Natural killer cell (primary cell): ENCODE results near the gene CNOT1. TPM values are rescaled to one million over a fixed set of nuclear protein-coding genes. Genes with fewer than 3 reads are reported as not detected.

Source experiments
- ATAC-seq, 3 donors: fragments of 150-1000 bp in 2 of 3; fragments of 200-7000 bp in 1 of 3; cut with Tn5 transposase; 1 replicate in 1 of 3; 2 replicates in 2 of 3; pipeline ENCODE4 v1.10.0; 2021; ENCODE audit warnings: mild to moderate bottlenecking in 2 of 3, moderate library complexity in 2 of 3
- DNase-seq, 2 donors: peaks; one replicate each; pipeline versions ENCODE4 v3.0.0 to v3.0.0-alpha.2; 2013 to 2021; ENCODE audit warnings: mixed read lengths in 1 of 2
- H3K27ac ChIP-seq: one replicate; pipeline ENCODE4 v1.5.1; 2013; ENCODE audit warnings: mild to moderate bottlenecking, low read length
- H3K27me3 ChIP-seq: one replicate; pipeline ENCODE4 v1.6.1; 2013; ENCODE audit warnings: low read length; ENCODE audit not compliant: control insufficient read depth, insufficient read depth
- H3K36me3 ChIP-seq: one replicate; pipeline ENCODE4 v1.6.1; 2013; ENCODE audit warnings: low read length; ENCODE audit not compliant: control insufficient read depth, insufficient read depth
- H3K4me1 ChIP-seq: one replicate; pipeline ENCODE4 v1.6.1; 2013; ENCODE audit warnings: low read length; ENCODE audit not compliant: control insufficient read depth, insufficient read depth
- H3K4me3 ChIP-seq: one replicate; pipeline ENCODE4 v1.5.1; 2013; ENCODE audit warnings: low read length
- H3K9me3 ChIP-seq: one replicate; pipeline ENCODE4 v1.6.1; 2013; ENCODE audit warnings: low read length; ENCODE audit not compliant: control insufficient read depth, insufficient read depth
- H3K27ac Mint-ChIP-seq, 2 donors: one replicate each; pipeline ENCODE4 v1.8.0; 2022; ENCODE audit warnings: mild to moderate bottlenecking in 2 of 2, mixed read lengths in 2 of 2, moderate library complexity in 1 of 2
- H3K27me3 Mint-ChIP-seq, 2 donors: one replicate each; pipeline ENCODE4 v1.8.0; 2022; ENCODE audit warnings: low read depth in 2 of 2, mixed read lengths in 2 of 2
- H3K36me3 Mint-ChIP-seq: one replicate; pipeline ENCODE4 v1.8.0; 2022; ENCODE audit warnings: mixed read lengths
- H3K4me1 Mint-ChIP-seq, 2 donors: one replicate each; pipeline ENCODE4 v1.8.0; 2022; ENCODE audit warnings: mixed read lengths in 2 of 2
- H3K4me3 Mint-ChIP-seq: one replicate; pipeline ENCODE4 v1.8.0; 2022; ENCODE audit warnings: mild to moderate bottlenecking, moderate library complexity, mixed read lengths
- H3K9me3 Mint-ChIP-seq, 2 donors: one replicate each; pipeline ENCODE4 v1.8.0; 2022; ENCODE audit warnings: mixed read lengths in 2 of 2
- WGBS: methylation state at CpG from one replicate; pipeline ENCODE4 v1.1.7; 2013; ENCODE audit warnings: missing lambda C conversion rate; ENCODE audit not compliant: insufficient coverage; 5-methylcytosine and 5-hydroxymethylcytosine counted together
- intact Hi-C: fragments of 100-400 bp; cut with micrococcal nuclease; formaldehyde crosslinking; loops from one replicate; pipeline ENCODE4 v1.14.2; 2022
- total RNA-seq, 4 donors: library from RNA; stranded (reverse); fragments of 120-200 nt in 1 of 4; gene quantifications; one replicate each; pipeline versions ENCODE4 v1.2.3 to v1.2.4, GENCODE V29; 2013 to 2022
- TF ChIP-seq, protein P1 (sequence below): fragments of 200-600 bp; IDR thresholded peaks from one replicate; pipeline ENCODE4 v1.8.0; 2022; ENCODE audit warnings: antibody characterized with exemption

CNOT1 gene
- total RNA-seq, 3 donors from 2014 or later (not counting 1 experiment from before 2014, with no cell fraction given), result 242 to 275 (median 249) TPM

DNA sequence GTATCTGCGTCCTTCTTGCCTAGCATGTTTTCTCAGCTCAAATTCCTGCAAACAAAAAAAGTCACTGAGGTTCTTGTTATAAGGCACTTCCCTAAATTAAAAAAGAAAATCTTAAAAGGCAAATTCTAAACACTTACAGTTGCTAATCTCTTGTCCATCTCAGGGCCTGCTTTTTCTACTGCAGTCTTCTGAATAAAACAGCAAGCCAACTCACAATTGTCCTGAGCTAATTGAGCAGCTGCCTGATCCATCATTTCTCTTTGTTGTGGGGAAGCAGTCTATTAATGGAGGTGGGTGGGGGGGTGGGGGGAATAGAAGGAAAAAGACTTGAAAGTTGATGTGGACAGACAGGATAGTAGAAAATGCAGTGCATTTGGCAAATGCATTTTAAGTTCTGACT, 87.3 kb downstream of the CNOT1 start:
- ATAC-seq (no peak), DNase-seq (no peak)
- Histone ChIP-seq H3K4me3 (no peak overlapping the region), H3K4me1 (no peaks in the 10 kb centered on the region), H3K27me3 (no peaks in the 10 kb centered on the region), H3K27ac (no peak overlapping the region), H3K9me3 (no peaks in the 10 kb centered on the region), H3K36me3 (peaks cover 97% of the 10 kb centered on the region)
- Mint-ChIP-seq H3K4me3 (no peak overlapping the region), H3K36me3 (peaks cover 50% of the 10 kb centered on the region), H3K27ac (peak overlapping the region in 1 of 2 donors; percentile 63), H3K9me3 (no peaks in the 10 kb centered on the region), H3K27me3 (no peaks in the 10 kb centered on the region), H3K4me1 (peaks cover 16 to 25% of the 10 kb centered on the region in 2 donors)
- TF ChIP-seq, protein P1, sequence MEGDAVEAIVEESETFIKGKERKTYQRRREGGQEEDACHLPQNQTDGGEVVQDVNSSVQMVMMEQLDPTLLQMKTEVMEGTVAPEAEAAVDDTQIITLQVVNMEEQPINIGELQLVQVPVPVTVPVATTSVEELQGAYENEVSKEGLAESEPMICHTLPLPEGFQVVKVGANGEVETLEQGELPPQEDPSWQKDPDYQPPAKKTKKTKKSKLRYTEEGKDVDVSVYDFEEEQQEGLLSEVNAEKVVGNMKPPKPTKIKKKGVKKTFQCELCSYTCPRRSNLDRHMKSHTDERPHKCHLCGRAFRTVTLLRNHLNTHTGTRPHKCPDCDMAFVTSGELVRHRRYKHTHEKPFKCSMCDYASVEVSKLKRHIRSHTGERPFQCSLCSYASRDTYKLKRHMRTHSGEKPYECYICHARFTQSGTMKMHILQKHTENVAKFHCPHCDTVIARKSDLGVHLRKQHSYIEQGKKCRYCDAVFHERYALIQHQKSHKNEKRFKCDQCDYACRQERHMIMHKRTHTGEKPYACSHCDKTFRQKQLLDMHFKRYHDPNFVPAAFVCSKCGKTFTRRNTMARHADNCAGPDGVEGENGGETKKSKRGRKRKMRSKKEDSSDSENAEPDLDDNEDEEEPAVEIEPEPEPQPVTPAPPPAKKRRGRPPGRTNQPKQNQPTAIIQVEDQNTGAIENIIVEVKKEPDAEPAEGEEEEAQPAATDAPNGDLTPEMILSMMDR, result no peak
- 88% methylated on average over 1 of the region's 1 CpG for WGBS
- intact Hi-C loops, result no loop called here

DNA sequence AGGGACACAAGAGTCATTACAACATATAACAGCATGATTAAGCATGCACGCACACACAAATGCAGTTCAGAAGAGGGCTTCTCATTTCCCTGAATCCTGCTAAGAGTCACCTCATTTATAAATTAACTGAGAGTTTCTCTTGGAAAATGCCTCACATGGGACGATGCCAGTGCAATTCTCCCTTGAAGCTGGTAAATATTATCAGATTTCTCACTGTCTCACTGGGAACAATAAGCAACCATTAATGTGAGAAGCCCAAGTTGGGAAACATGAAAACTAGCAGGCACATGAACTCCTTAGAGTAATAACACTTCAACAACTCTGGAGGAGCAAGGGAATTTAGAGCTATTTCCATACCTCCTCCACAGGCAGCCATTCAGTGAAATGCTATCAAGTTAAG, 87.9 kb downstream of the CNOT1 start:
- 100% methylated on average over 2 of the region's 2 CpGs for WGBS
- peak overlapping the region in 1 of 2 donors; percentile 63 for H3K27ac Mint-ChIP-seq
- Histone ChIP-seq H3K4me3 (no peak overlapping the region), H3K9me3 (no peaks in the 10 kb centered on the region), H3K4me1 (no peaks in the 10 kb centered on the region), H3K36me3 (peaks cover 97% of the 10 kb centered on the region), H3K27ac (no peak overlapping the region), H3K27me3 (no peaks in the 10 kb centered on the region)
- DNase-seq (no peak), ATAC-seq (no peak)
- H3K4me1 Mint-ChIP-seq, result peaks cover 17 to 26% of the 10 kb centered on the region in 2 donors
- TF ChIP-seq, protein P1, result no peak
- intact Hi-C loops, result no loop called here
- no peak overlapping the region for H3K4me3 Mint-ChIP-seq
- H3K27me3 Mint-ChIP-seq, result no peaks in the 10 kb centered on the region
- H3K36me3 Mint-ChIP-seq, result peaks cover 52% of the 10 kb centered on the region
- H3K9me3 Mint-ChIP-seq, result no peaks in the 10 kb centered on the region

DNA sequence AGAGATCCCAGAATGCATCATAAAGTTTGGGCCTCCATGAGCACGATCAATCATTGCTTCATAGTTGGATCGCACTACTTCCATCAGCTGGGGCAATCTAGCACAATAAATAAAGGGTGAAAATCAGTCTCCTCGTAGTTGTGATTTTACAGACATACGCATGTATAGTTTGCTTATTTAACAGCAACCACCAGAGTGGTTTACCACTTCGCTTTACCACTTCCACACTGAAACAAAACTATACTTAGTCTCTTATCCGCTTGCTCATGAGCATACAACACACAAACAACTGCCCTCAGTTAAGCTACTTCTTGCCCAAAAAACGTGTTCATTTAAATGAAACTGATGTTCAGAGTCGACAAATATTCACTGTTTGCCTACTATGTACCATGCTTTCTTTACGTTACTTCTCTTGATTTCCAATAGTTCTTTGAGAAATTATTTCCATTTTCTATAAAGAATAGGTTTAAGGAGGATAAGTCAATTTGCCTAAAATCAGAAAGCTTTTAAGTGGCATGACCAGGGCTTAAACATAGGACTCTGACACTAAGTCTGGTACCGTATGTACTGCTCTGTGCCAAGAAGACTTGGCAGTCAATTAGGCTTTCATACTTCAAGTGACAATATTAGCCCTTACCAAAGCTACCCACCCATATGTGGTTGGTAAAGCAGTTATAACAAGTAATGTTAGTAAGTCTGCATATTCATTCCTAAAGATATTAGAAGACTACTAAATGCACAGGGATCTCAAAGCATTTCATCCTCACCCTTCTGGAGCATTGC, 92.3 kb downstream of the CNOT1 start:
- Histone ChIP-seq H3K27me3 (no peaks in the 10 kb centered on the region), H3K27ac (no peak overlapping the region), H3K36me3 (peaks cover 93% of the 10 kb centered on the region), H3K4me3 (no peak overlapping the region), H3K4me1 (no peaks in the 10 kb centered on the region), H3K9me3 (no peaks in the 10 kb centered on the region)
- ATAC-seq (peak in 1 of 3 donors; percentile 60), DNase-seq (no peak)
- Mint-ChIP-seq H3K4me3 (no peak overlapping the region), H3K36me3 (peaks cover 54% of the 10 kb centered on the region), H3K27me3 (no peaks in the 10 kb centered on the region), H3K27ac (peak overlapping the region; percentile 44 to 62), H3K9me3 (no peaks in the 10 kb centered on the region), H3K4me1 (peaks cover 17 to 24% of the 10 kb centered on the region in 2 donors)
- intact Hi-C loops, result no loop called here
- TF ChIP-seq, protein P1, result no peak
- WGBS, result 60% methylated on average over 9 of the region's 10 CpGs

DNA sequence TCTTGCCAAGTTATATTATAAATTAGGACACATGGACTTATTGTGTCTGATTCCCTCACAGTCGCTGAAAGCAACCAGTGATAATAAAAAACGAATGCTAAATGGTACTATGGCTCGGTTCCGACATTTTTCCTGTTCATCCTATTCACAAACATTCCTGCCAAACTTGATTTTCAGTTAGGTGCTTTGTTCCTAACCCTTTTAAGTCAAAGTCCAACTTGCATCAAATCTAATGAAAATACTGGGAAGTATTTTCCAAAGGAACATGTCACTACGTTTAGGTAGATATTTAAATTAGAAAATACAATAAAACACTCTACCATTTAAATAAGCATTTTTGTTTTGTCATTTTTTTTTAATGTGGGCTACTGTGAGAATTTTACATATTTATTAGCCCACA, 93.3 kb downstream of the CNOT1 start:
- no peaks in the 10 kb centered on the region for H3K27me3 Mint-ChIP-seq
- no peak overlapping the region for H3K27ac Mint-ChIP-seq
- TF ChIP-seq, protein P1, result no peak
- ATAC-seq (no peak), DNase-seq (no peak)
- intact Hi-C loops, result no loop called here
- H3K36me3 Mint-ChIP-seq, result peaks cover 52% of the 10 kb centered on the region
- H3K4me1 Mint-ChIP-seq, result peaks cover 17 to 24% of the 10 kb centered on the region in 2 donors
- H3K4me3 Mint-ChIP-seq, result no peak overlapping the region
- Histone ChIP-seq H3K4me1 (no peaks in the 10 kb centered on the region), H3K4me3 (no peak overlapping the region), H3K27ac (no peak overlapping the region), H3K36me3 (peaks cover 93% of the 10 kb centered on the region), H3K27me3 (no peaks in the 10 kb centered on the region), H3K9me3 (no peaks in the 10 kb centered on the region)
- H3K9me3 Mint-ChIP-seq, result no peaks in the 10 kb centered on the region
- WGBS, result 99% methylated on average over 4 of the region's 5 CpGs
